HUES48 (cell line): Measurements from ENCODE around the gene SEMA4D.

Experiments
- H3K27ac ChIP-seq: one replicate; pipeline ENCODE4 v1.7.0; 2013; ENCODE audit warnings: low read depth, low read length, inconsistent platforms
- H3K27me3 ChIP-seq: 2 replicates; pipeline ENCODE4 v1.6.1; 2013; ENCODE audit warnings: mild to moderate bottlenecking, low read length; ENCODE audit not compliant: control insufficient read depth, insufficient read depth
- H3K36me3 ChIP-seq: 2 replicates; pipeline ENCODE4 v1.6.1; 2013; ENCODE audit warnings: low read length; ENCODE audit not compliant: control insufficient read depth, insufficient read depth
- H3K4me1 ChIP-seq: 2 replicates; pipeline ENCODE4 v1.6.1; 2013; ENCODE audit warnings: mild to moderate bottlenecking, low read length; ENCODE audit not compliant: control insufficient read depth, insufficient read depth
- H3K4me3 ChIP-seq: 2 replicates; pipeline ENCODE4 v1.5.1; 2013; ENCODE audit warnings: mild to moderate bottlenecking, low read depth, low read length
- H3K9ac ChIP-seq: 2 replicates; pipeline ENCODE4 v1.6.1; 2013; ENCODE audit warnings: mild to moderate bottlenecking, low read depth, low read length, moderate library complexity
- H3K9me3 ChIP-seq: 2 replicates; pipeline ENCODE4 v1.6.1; 2013; ENCODE audit warnings: low read length; ENCODE audit not compliant: control insufficient read depth, insufficient read depth

Gene SEMA4D

GRCh38 chr9:89407070-89407469 is 90.8 kb downstream of the SEMA4D start:
- Histone ChIP-seq H3K27ac (no peak overlapping the region), H3K9me3 (no peaks in the 10 kb centered on the region), H3K4me1 (peaks cover 16% of the 10 kb centered on the region), H3K9ac (no peak overlapping the region), H3K4me3 (no peak overlapping the region), H3K27me3 (no peaks in the 10 kb centered on the region), H3K36me3 (peaks cover 26% of the 10 kb centered on the region)

GRCh38 chr9:89405826-89406225 is 92.1 kb downstream of the SEMA4D start:
- no peaks in the 10 kb centered on the region for H3K9me3 ChIP-seq
- H3K27ac ChIP-seq: no peak overlapping the region
- no peak overlapping the region for H3K9ac ChIP-seq
- no peaks in the 10 kb centered on the region for H3K27me3 ChIP-seq
- H3K36me3 ChIP-seq: peaks cover 36% of the 10 kb centered on the region
- peaks cover 4% of the 10 kb centered on the region; the same call in 1 of the 2 replicates for H3K4me1 ChIP-seq
- H3K4me3 ChIP-seq: no peak overlapping the region

GRCh38 chr9:89404074-89404473 is 93.8 kb downstream of the SEMA4D start:
- H3K27ac ChIP-seq: no peak overlapping the region
- no peak overlapping the region for H3K4me3 ChIP-seq
- H3K9me3 ChIP-seq: no peaks in the 10 kb centered on the region
- H3K36me3 ChIP-seq: peaks cover 43% of the 10 kb centered on the region
- H3K9ac ChIP-seq: no peak overlapping the region
- no peaks in the 10 kb centered on the region for H3K27me3 ChIP-seq
- no peaks in the 10 kb centered on the region for H3K4me1 ChIP-seq

GRCh38 chr9:89402695-89403427 is 95.1 kb downstream of the SEMA4D start:
- H3K9ac ChIP-seq: no peak overlapping the region
- no peak overlapping the region for H3K27ac ChIP-seq
- peaks cover 53% of the 10 kb centered on the region for H3K36me3 ChIP-seq
- no peaks in the 10 kb centered on the region for H3K4me1 ChIP-seq
- H3K9me3 ChIP-seq: no peaks in the 10 kb centered on the region
- no peak overlapping the region for H3K4me3 ChIP-seq
- no peaks in the 10 kb centered on the region for H3K27me3 ChIP-seq

- Histone ChIP-seq H3K27ac (no peak overlapping the region), H3K9me3 (no peaks in the 10 kb centered on the region), H3K27me3 (no peaks in the 10 kb centered on the region), H3K36me3 (peaks cover 74% of the 10 kb centered on the region), H3K9ac (no peak overlapping the region), H3K4me1 (no peaks in the 10 kb centered on the region), H3K4me3 (no peak overlapping the region)
Measured at GRCh38 chr9:89400403-89401116, 97.4 kb downstream of the SEMA4D start.

GRCh38 chr9:89398621-89399020 is 99.3 kb downstream of the SEMA4D start:
- Histone ChIP-seq H3K9ac (no peak overlapping the region), H3K9me3 (no peaks in the 10 kb centered on the region), H3K27ac (no peak overlapping the region), H3K27me3 (no peaks in the 10 kb centered on the region), H3K36me3 (peaks cover 80% of the 10 kb centered on the region), H3K4me3 (no peak overlapping the region), H3K4me1 (no peaks in the 10 kb centered on the region)

- peaks cover 81% of the 10 kb centered on the region for H3K36me3 ChIP-seq
- no peaks in the 10 kb centered on the region for H3K27me3 ChIP-seq
- H3K4me3 ChIP-seq: no peak overlapping the region
- no peaks in the 10 kb centered on the region for H3K9me3 ChIP-seq
- no peaks in the 10 kb centered on the region for H3K4me1 ChIP-seq
- H3K27ac ChIP-seq: no peak overlapping the region
- no peak overlapping the region for H3K9ac ChIP-seq
Measured at GRCh38 chr9:89397471-89397870, 100.4 kb downstream of the SEMA4D start.

GRCh38 chr9:89395931-89396710 is 101.8 kb downstream of the SEMA4D start:
- Histone ChIP-seq H3K9me3 (no peaks in the 10 kb centered on the region), H3K27ac (no peak overlapping the region), H3K27me3 (no peaks in the 10 kb centered on the region), H3K36me3 (peaks cover 81% of the 10 kb centered on the region), H3K4me1 (no peaks in the 10 kb centered on the region), H3K4me3 (no peak overlapping the region), H3K9ac (no peak overlapping the region)

- Histone ChIP-seq H3K4me3 (no peak overlapping the region), H3K4me1 (no peaks in the 10 kb centered on the region), H3K27ac (no peak overlapping the region), H3K27me3 (no peaks in the 10 kb centered on the region), H3K9ac (no peak overlapping the region), H3K36me3 (peaks cover 93% of the 10 kb centered on the region), H3K9me3 (no peaks in the 10 kb centered on the region)
Measured at GRCh38 chr9:89394412-89394811, 103.5 kb downstream of the SEMA4D start.

- H3K9me3 ChIP-seq: no peaks in the 10 kb centered on the region
- no peaks in the 10 kb centered on the region for H3K27me3 ChIP-seq
- H3K9ac ChIP-seq: no peak overlapping the region
- H3K4me3 ChIP-seq: no peak overlapping the region
- H3K36me3 ChIP-seq: peaks cover 96% of the 10 kb centered on the region
- no peak overlapping the region for H3K27ac ChIP-seq
- H3K4me1 ChIP-seq: no peaks in the 10 kb centered on the region
Measured at GRCh38 chr9:89391585-89391984, 106.3 kb downstream of the SEMA4D start.
